Skeletal muscle tissue (tissue), 4 donors: ENCODE data around the gene PAM16. TPM values are rescaled to one million over a fixed set of nuclear protein-coding genes. Genes with fewer than 3 reads are reported as not detected.
A peak's percentile ranks its signal among the peaks of the same experiment; 100 is the strongest.

ENCODE experiments used
- H3K27ac ChIP-seq: one replicate; pipeline ENCODE4 v1.7.0; 2013; ENCODE audit warnings: mild to moderate bottlenecking, low read depth, low read length, inconsistent platforms
- H3K27me3 ChIP-seq, 3 donors: one replicate each; pipeline ENCODE4 v1.7.0; 2013; ENCODE audit warnings: low read length in 3 of 3; ENCODE audit not compliant: control insufficient read depth in 3 of 3, insufficient read depth in 3 of 3
- H3K36me3 ChIP-seq, 3 donors: one replicate each; pipeline ENCODE4 v1.7.0; 2013; ENCODE audit warnings: low read length in 3 of 3; ENCODE audit not compliant: control insufficient read depth in 3 of 3, insufficient read depth in 3 of 3
- H3K4me1 ChIP-seq, 3 donors: one replicate each; pipeline ENCODE4 v1.7.0; 2013; ENCODE audit warnings: low read length in 3 of 3, mild to moderate bottlenecking in 3 of 3; ENCODE audit not compliant: control insufficient read depth in 3 of 3, insufficient read depth in 3 of 3
- H3K4me3 ChIP-seq, 3 donors: one replicate each; pipeline ENCODE4 v1.7.0; 2013; ENCODE audit warnings: low read length in 3 of 3
- H3K9ac ChIP-seq, 3 donors: one replicate each; pipeline ENCODE4 v1.7.0; 2013; ENCODE audit warnings: low read length in 3 of 3, mild to moderate bottlenecking in 3 of 3, moderate library complexity in 2 of 3, low read depth in 1 of 3
- H3K9me3 ChIP-seq, 3 donors: one replicate each; pipeline ENCODE4 v1.7.0; 2013; ENCODE audit warnings: low read length in 3 of 3; ENCODE audit not compliant: control insufficient read depth in 3 of 3
- total RNA-seq: library from RNA; depleted of rRNA; stranded (reverse); fragments of >200 nt; gene quantifications from one replicate; pipeline ENCODE4 v1.2.3, GENCODE V29; 2014
- donor health status: Osteomylitis.

PAM16 gene
- total RNA-seq, 1 donor from 2014 or later = 32.9 TPM

DNA sequence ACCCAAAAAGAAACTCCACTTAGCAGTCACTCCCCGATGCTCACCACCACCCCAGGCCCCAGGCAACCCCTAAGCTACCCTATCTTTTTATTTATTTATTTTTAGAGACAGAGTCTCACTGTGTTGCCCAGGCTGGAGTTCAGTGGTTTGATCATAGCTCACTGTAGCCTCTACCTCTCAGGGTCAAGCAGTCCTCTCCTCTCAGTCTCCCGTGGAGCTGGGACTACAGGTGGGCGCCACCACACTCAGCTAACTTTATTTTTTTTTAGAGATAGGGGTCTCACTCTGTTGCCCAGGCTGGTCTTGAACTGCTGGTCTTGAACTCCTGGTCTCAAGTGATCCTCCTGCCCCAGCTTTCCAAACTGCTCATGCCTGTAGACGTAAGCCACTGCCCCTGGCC lies 49.9 kb downstream of the PAM16 start:
- no peaks in the 10 kb centered on the region for H3K9me3 ChIP-seq
- H3K4me1 ChIP-seq = peaks cover 2 to 8% (median 8%) of the 10 kb centered on the region in 3 donors
- no peak overlapping the region for H3K9ac ChIP-seq
- no peak overlapping the region for H3K27ac ChIP-seq
- no peaks in the 10 kb centered on the region for H3K36me3 ChIP-seq
- no peak overlapping the region for H3K4me3 ChIP-seq
- no peaks in the 10 kb centered on the region for H3K27me3 ChIP-seq

DNA sequence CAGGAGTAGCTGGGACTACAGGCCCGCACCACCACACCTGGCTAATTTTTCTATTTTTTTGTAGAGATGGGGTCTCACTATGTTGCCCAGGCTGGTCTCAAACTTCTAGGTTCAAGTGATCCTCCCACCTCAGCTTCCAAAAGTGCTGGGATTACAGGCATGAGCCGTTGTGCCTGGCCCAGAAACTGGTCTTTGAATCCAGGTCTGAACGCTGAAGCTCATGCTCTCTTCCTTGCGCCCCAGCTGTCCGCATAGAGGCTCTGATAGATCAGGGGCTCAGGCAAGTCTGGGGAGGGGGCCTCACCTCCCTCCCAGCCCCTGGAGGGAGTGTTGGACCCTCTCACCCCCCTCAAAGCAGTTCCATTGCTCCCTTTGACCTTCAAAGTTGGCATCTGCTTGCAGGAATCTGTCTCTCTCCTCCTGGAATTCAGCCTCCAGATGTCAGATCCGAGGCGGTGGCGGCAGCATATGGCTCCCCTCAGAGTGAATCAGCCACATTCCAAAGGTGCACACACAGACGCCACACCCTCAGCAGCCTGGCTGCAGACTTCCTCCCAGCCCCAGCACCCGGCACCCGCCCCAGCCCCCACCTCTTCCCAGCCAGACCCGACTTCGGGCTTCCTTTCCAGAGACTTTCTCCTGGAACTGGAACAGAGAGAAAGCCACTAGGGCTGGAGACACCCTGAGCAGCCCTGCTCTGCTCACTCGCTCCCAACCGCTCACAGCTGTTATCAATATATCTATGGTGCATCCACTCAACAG lies 52.2 kb downstream of the PAM16 start:
- H3K9ac ChIP-seq = peak overlapping the region in 1 of 3 donors; percentile 33
- H3K27me3 ChIP-seq = no peaks in the 10 kb centered on the region
- no peak overlapping the region for H3K4me3 ChIP-seq
- H3K36me3 ChIP-seq = no peaks in the 10 kb centered on the region
- peaks cover 7 to 17% (median 16%) of the 10 kb centered on the region in 3 donors for H3K4me1 ChIP-seq
- H3K9me3 ChIP-seq = no peaks in the 10 kb centered on the region
- no peak overlapping the region for H3K27ac ChIP-seq

DNA sequence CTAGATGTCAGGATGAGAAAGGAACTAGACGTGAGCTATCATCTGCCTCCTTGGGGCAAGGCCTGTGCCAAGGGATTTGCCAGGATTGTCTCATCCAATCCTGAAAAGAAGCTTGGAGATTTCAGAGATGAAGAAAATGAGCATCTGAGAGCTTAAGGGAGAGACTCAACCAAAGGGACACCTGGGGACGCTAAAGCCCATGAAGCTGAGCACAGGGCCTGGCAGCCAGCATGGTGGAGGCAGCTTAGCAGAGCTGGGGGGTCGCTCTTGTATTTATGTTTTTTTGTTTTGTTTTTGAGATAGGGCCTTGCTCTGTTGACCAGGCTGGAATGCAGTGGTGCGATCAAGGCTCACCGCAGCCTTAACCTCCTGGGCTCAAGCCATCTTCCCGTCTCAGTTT lies 53.6 kb downstream of the PAM16 start:
- Histone ChIP-seq H3K9ac (no peak overlapping the region), H3K9me3 (no peaks in the 10 kb centered on the region), H3K4me1 (peaks cover 18 to 28% (median 25%) of the 10 kb centered on the region in 3 donors), H3K27me3 (no peaks in the 10 kb centered on the region), H3K36me3 (no peaks in the 10 kb centered on the region), H3K27ac (no peak overlapping the region), H3K4me3 (no peak overlapping the region)

DNA sequence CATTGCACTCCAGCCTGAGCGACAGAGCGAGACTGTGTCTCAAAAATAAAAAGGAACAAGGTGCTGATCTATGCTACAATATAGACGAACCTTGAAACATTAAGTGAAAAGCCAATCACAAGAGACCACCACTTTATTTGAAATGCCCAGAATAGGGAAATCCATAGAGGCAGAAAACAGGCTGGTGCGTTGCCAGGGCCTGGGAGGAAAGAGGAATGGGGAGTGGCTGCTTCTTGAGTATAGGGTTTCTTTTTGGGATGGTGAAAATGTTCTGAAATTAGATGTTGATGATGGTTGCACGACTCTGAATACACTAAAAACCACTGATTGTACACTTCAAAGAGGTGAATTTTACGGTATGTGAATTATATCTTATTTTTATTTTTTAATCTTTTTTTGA lies 55.5 kb downstream of the PAM16 start:
- Histone ChIP-seq H3K9me3 (no peaks in the 10 kb centered on the region), H3K4me1 (peaks cover 25 to 40% (median 30%) of the 10 kb centered on the region in 3 donors), H3K27ac (no peak overlapping the region), H3K9ac (no peak overlapping the region), H3K4me3 (no peak overlapping the region), H3K36me3 (no peaks in the 10 kb centered on the region), H3K27me3 (no peaks in the 10 kb centered on the region)

DNA sequence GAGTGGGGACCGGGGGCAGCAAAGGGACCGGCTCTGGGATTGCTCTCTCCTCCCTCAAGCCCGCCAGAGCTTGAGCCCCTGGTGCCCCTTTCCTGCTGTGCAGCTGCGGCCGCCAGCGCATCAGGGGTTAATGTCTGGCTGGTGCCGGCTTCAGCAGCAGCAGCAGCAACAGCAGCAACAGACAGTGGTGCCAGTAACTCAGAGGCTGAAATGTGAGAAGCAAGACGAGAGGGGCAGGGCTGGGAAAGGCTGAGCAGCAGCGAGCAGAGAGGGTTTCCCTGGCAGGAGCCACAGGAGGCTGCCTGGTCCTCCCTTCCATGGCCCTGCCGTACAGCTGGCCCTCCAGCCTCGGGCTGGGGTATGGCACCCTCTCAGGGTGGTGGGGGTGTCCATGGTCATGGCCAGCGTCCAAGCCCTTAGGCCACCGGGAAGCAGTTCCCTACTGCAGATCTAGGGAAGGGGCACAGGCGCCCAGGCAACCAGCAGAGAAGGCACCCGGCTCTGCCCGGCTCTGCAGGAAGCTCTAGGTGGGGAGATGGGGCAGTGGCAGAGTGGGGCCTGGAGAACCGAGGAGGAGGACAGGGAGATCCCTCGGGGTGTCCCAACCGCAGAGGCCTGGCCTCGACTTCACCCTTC lies 57.2 kb downstream of the PAM16 start:
- Histone ChIP-seq H3K4me3 (peak overlapping the region; percentile 58 to 64 (median 59)), H3K4me1 (peaks cover 29 to 40% (median 30%) of the 10 kb centered on the region in 3 donors), H3K36me3 (no peaks in the 10 kb centered on the region), H3K9me3 (no peaks in the 10 kb centered on the region), H3K27me3 (no peaks in the 10 kb centered on the region), H3K9ac (peak overlapping the region; percentile 39 to 77 (median 68)), H3K27ac (peak overlapping the region; percentile 68)

DNA sequence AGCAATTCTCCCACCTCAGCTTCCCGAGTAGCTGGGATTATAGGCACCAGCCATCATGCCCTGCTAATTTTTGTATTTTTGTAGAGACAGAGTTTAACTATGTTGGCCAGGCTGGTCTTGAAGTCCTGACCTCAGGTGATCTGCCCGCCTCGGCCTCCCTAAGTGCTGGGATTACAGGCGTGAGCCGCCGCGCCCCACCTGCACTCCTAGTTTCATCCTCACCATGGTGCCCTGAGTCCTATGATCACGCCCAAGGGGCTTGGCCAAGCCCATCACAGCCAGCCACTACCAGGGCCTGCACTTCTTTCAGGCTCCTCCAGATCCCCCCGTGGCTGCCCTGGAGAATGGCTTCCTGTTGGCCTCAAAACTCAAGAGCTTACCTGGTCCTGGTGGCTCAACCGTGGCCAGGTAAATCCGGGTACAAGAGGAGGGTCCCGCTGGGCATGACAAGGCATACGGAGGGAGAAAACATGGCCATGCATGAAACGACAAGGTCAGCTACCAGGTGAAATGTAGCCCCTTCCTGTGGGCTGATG lies 57.9 kb downstream of the PAM16 start:
- H3K4me1 ChIP-seq = peaks cover 32 to 44% (median 35%) of the 10 kb centered on the region in 3 donors
- H3K9me3 ChIP-seq = no peaks in the 10 kb centered on the region
- no peaks in the 10 kb centered on the region for H3K27me3 ChIP-seq
- H3K4me3 ChIP-seq = peak overlapping the region; percentile 58 to 64 (median 59)
- no peaks in the 10 kb centered on the region for H3K36me3 ChIP-seq
- peak overlapping the region; percentile 39 to 77 (median 43) for H3K9ac ChIP-seq
- no peak overlapping the region for H3K27ac ChIP-seq

DNA sequence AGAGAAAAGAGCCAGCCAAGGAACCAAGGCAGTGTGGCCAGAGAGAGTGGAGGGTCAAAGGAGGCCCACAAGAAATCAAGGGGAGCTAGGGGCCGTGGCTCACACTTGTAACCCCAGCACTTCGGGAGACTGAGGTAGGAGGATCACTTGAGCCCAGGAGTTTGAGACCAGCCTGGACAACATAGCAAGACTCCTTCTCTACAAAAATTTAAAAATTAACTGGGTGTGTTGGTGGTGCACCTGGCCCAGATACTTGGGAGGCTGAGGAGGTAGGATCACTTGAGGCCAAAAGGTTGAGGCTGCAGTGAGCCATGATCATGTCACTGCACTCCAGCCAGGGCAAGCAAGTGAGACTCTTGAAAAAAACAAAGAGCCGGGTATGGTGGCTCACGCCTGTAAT lies 59.4 kb downstream of the PAM16 start:
- Histone ChIP-seq H3K4me1 (peaks cover 35 to 47% (median 37%) of the 10 kb centered on the region in 3 donors), H3K9me3 (no peaks in the 10 kb centered on the region), H3K36me3 (no peaks in the 10 kb centered on the region), H3K9ac (no peak overlapping the region), H3K4me3 (no peak overlapping the region), H3K27ac (no peak overlapping the region), H3K27me3 (no peaks in the 10 kb centered on the region)

Other genes with a start within 250 kb of the PAM16 start
- gene ADCY9, start 234.9 kb downstream of the PAM16 start, total RNA-seq = 8.9 TPM
- 230 TPM for gene SRL, start 109.2 kb downstream of the PAM16 start, total RNA-seq
- 5.2 TPM for gene TFAP4, start 78.3 kb downstream of the PAM16 start, total RNA-seq
- gene GLIS2, start 35.3 kb downstream of the PAM16 start, total RNA-seq = 4.2 TPM
- gene VASN, start 20.5 kb upstream of the PAM16 start, total RNA-seq = 13.0 TPM
- gene CORO7, start 65.3 kb upstream of the PAM16 start, total RNA-seq = 14.6 TPM
- 35.5 TPM for gene DNAJA3, start 74.5 kb upstream of the PAM16 start, total RNA-seq
- 14.1 TPM for gene NMRAL1, start 123.3 kb upstream of the PAM16 start, total RNA-seq
- gene HMOX2, start 125.1 kb upstream of the PAM16 start, total RNA-seq = 31.8 TPM
- 7.8 TPM for gene CDIP1, start 187.5 kb upstream of the PAM16 start, total RNA-seq
- 0.52 TPM for gene C16orf96, start 205.0 kb upstream of the PAM16 start, total RNA-seq